D721Med (cell line): ENCODE measurements around the gene MIEF2.

Source experiments
- DNase-seq: peaks from one replicate; pipeline ENCODE4 v3.0.0; 2011; ENCODE audit warnings: low spot score; ENCODE audit not compliant: insufficient read length
- FAIRE-seq: peaks from 2 replicates; lab custom pipeline; 2011; peaks lifted over from hg19 to GRCh38; lab: Jason Lieb, UNC
- CTCF ChIP-seq: IDR thresholded peaks from 2 replicates; pipeline ENCODE4 v1.5.1; 2012; ENCODE audit warnings: mild to moderate bottlenecking, control low read depth; ENCODE audit not compliant: insufficient read depth; ENCODE audit errors: missing control alignments

The MIEF2 gene

GRCh38 chr17:18256776-18257175 lies 3.7 kb upstream of the MIEF2 start:
- DNase-seq, result no peak
- TF ChIP-seq CTCF, result no peak
- FAIRE-seq, result no peak

- no peak for TF ChIP-seq CTCF
- FAIRE-seq (no peak), DNase-seq (no peak)
These were observed 3.0 kb upstream of the MIEF2 start for GRCh38 chr17:18257268-18257981.

GRCh38 chr17:18257982-18258355 lies 2.5 kb upstream of the MIEF2 start:
- FAIRE-seq, result no peak
- DNase-seq, result no peak
- TF ChIP-seq CTCF, result no peak

GRCh38 chr17:18258356-18259038 lies 2.0 kb upstream of the MIEF2 start, which contains the start of gene FLII:
TSS of gene FLII (minus strand) at chr17:18258738. CDS start at chr17:18258690, 48 bp downstream.
- no peak for FAIRE-seq
- DNase-seq, result no peak
- no peak for TF ChIP-seq CTCF

- no peak for TF ChIP-seq CTCF
- DNase-seq (no peak), FAIRE-seq (no peak)
These were observed 686 bp upstream of the MIEF2 start for GRCh38 chr17:18259621-18260331.

GRCh38 chr17:18261146-18261515 lies 669 bp downstream of the MIEF2 start:
- FAIRE-seq (no peak), DNase-seq (no peak)
- no peak for TF ChIP-seq CTCF
